IMR-90 (cell line): ENCODE measurements around the gene POFUT1. TPM values are rescaled to one million over a fixed set of nuclear protein-coding genes. Genes with fewer than 3 reads are reported as not detected.

Source experiments
- ATAC-seq: fragments of 200-7000 bp; cut with Tn5 transposase; 2 replicates; pipeline ENCODE4 v1.9.1; 2020; ENCODE audit warnings: low read depth, mild to moderate bottlenecking, moderate library complexity
- BruUV-seq: library from RNA; stranded (reverse); fragments of 400-500 nt; replicated peaks from 2 replicates; lab custom pipeline; 2021; lab: Mats Ljungman, UMichigan
- CTCF ChIA-PET: fragments of 300-600 bp; formaldehyde crosslinking; extraction: SDS; loops from one replicate; lab custom pipeline; 2021; ENCODE audit warnings: antibody characterized with exemption; lab: Yijun Ruan, JAX
- POLR2A ChIA-PET: fragments of 300-600 bp; sonication (Branson Sonifier 250); formaldehyde crosslinking; loops from one replicate; lab custom pipeline; 2022; ENCODE audit warnings: antibody characterized with exemption; ENCODE audit not compliant: unreplicated experiment; lab: Charles Lee
- DNase-seq: peaks from one replicate; pipeline ENCODE4 v3.0.0; 2013
- H2AFZ ChIP-seq: replicated peaks from 2 replicates; pipeline ENCODE3; 2013; ENCODE audit warnings: low read length, mild to moderate bottlenecking; ENCODE audit not compliant: poor library complexity
- H2AK5ac ChIP-seq: 2 replicates; pipeline ENCODE4 v1.6.1; 2013; ENCODE audit warnings: low read depth, low read length, inconsistent platforms
- H2AK9ac ChIP-seq: replicated peaks from 2 replicates; pipeline ENCODE3; 2013; ENCODE audit warnings: mild to moderate bottlenecking, low read depth, low read length, moderate library complexity; ENCODE audit not compliant: poor library complexity
- H2BK120ac ChIP-seq: 2 replicates; pipeline ENCODE4 v1.6.1; 2013; ENCODE audit warnings: low read depth, low read length, inconsistent platforms
- H2BK15ac ChIP-seq: 3 replicates; pipeline ENCODE4 v1.6.1; 2013; ENCODE audit warnings: low read depth, low read length, inconsistent platforms
- H2BK20ac ChIP-seq: 2 replicates; pipeline ENCODE4 v1.6.1; 2013; ENCODE audit warnings: low read depth, mild to moderate bottlenecking, inconsistent platforms, low read length, moderate library complexity
- H2BK5ac ChIP-seq: 2 replicates; pipeline ENCODE4 v1.6.1; 2013; ENCODE audit warnings: mild to moderate bottlenecking, low read depth, low read length, inconsistent platforms; ENCODE audit not compliant: poor library complexity, severe bottlenecking
- H3K14ac ChIP-seq: replicated peaks from 2 replicates; pipeline ENCODE4 v1.6.1; 2013; ENCODE audit warnings: low read depth, low read length, inconsistent platforms
- H3K18ac ChIP-seq: 2 replicates; pipeline ENCODE4 v1.6.1; 2013; ENCODE audit warnings: low read depth, low read length, control low read depth
- H3K23ac ChIP-seq: 2 replicates; pipeline ENCODE4 v1.6.1; 2013; ENCODE audit warnings: low read depth, low read length, inconsistent platforms
- H3K27ac ChIP-seq: 2 replicates; pipeline ENCODE4 v1.5.1; 2013; ENCODE audit warnings: mild to moderate bottlenecking, control low read depth, low read length; ENCODE audit not compliant: insufficient read depth
- H3K27me3 ChIP-seq: 2 replicates; pipeline ENCODE4 v1.6.1; 2013; ENCODE audit warnings: low read length; ENCODE audit not compliant: control insufficient read depth, insufficient read depth
- H3K36me3 ChIP-seq: 2 replicates; pipeline ENCODE4 v1.6.1; 2013; ENCODE audit warnings: low read length, mixed read lengths; ENCODE audit not compliant: control insufficient read depth, insufficient read depth
- H3K4ac ChIP-seq: 2 replicates; pipeline ENCODE4 v1.6.1; 2013; ENCODE audit warnings: low read depth, low read length, inconsistent platforms
- H3K4me1 ChIP-seq: 2 replicates; pipeline ENCODE4 v1.6.1; 2013; ENCODE audit warnings: low read length, mixed read lengths; ENCODE audit not compliant: control insufficient read depth, insufficient read depth
- H3K4me2 ChIP-seq: 2 replicates; pipeline ENCODE4 v1.6.1; 2013; ENCODE audit warnings: low read depth, mild to moderate bottlenecking, control low read depth, low read length, moderate library complexity
- H3K4me3 ChIP-seq: 2 replicates; pipeline ENCODE4 v1.5.1; 2013; ENCODE audit warnings: low read depth, mild to moderate bottlenecking, control low read depth, low read length, moderate library complexity; ENCODE audit not compliant: insufficient read depth
- H3K56ac ChIP-seq: 2 replicates; pipeline ENCODE4 v1.6.1; 2013; ENCODE audit warnings: low read length, inconsistent platforms; ENCODE audit not compliant: insufficient read depth; ENCODE audit errors: extremely low read depth
- H3K79me1 ChIP-seq, 2 experiments: 2 replicates each; pipeline ENCODE4 v1.6.1; 2013; ENCODE audit warnings: low read length in 2 of 2, inconsistent platforms in 1 of 2, low read depth in 1 of 2
- H3K9ac ChIP-seq: 2 replicates; pipeline ENCODE4 v1.6.1; 2013; ENCODE audit warnings: low read depth, low read length, control low read depth
- H3K9me1 ChIP-seq: 2 replicates; pipeline ENCODE4 v1.6.1; 2013; ENCODE audit warnings: low read length, inconsistent platforms; ENCODE audit not compliant: insufficient read depth
- H3K9me3 ChIP-seq: 2 replicates; pipeline ENCODE4 v1.6.1; 2013; ENCODE audit warnings: low read length; ENCODE audit not compliant: control insufficient read depth, insufficient read depth
- H4K20me1 ChIP-seq: 2 replicates; pipeline ENCODE4 v1.6.1; 2013; ENCODE audit warnings: low read length, inconsistent platforms; ENCODE audit not compliant: insufficient read depth
- H4K5ac ChIP-seq: 2 replicates; pipeline ENCODE4 v1.6.1; 2013; ENCODE audit warnings: mild to moderate bottlenecking, low read depth, low read length, control low read depth
- H4K8ac ChIP-seq, 2 experiments: 2 replicates each; pipeline ENCODE4 v1.6.1; 2013; ENCODE audit warnings: low read depth in 2 of 2, low read length in 2 of 2, control low read depth in 1 of 2, inconsistent platforms in 1 of 2
- H4K91ac ChIP-seq: 2 replicates; pipeline ENCODE4 v1.6.1; 2013; ENCODE audit warnings: low read depth, low read length, inconsistent platforms; ENCODE audit not compliant: insufficient read depth
- CEBPB ChIP-seq: IDR thresholded peaks from 2 replicates; pipeline ENCODE4 v1.6.1; 2012; ENCODE audit warnings: low read depth, low read length, improper control_type of control experiment
- CHD1 ChIP-seq: IDR thresholded peaks from 2 replicates; pipeline ENCODE4 v1.6.1; 2012; ENCODE audit warnings: low read depth, low read length, improper control_type of control experiment
- MAFK ChIP-seq: IDR thresholded peaks from 2 replicates; pipeline ENCODE4 v1.6.1; 2012; ENCODE audit warnings: low read depth, low read length, improper control_type of control experiment
- MAZ ChIP-seq: IDR thresholded peaks from 2 replicates; pipeline ENCODE4 v1.6.1; 2012; ENCODE audit warnings: low read depth, mild to moderate bottlenecking, low read length, improper control_type of control experiment, moderate library complexity, borderline replicate concordance
- NFE2L2 ChIP-seq: fragments of 150-350 bp; IDR thresholded peaks from 2 replicates; pipeline ENCODE4 v1.6.1; 2016; ENCODE audit warnings: low read depth, mild to moderate bottlenecking, low read length
- POLR2A ChIP-seq: IDR thresholded peaks from 2 replicates; pipeline ENCODE4 v1.6.1; 2012; ENCODE audit warnings: mild to moderate bottlenecking, low read depth, low read length
- RCOR1 ChIP-seq: IDR thresholded peaks from 2 replicates; pipeline ENCODE4 v1.6.1; 2012; ENCODE audit warnings: mild to moderate bottlenecking, low read length, improper control_type of control experiment; ENCODE audit not compliant: insufficient replicate concordance
- RFX5 ChIP-seq: IDR thresholded peaks from 2 replicates; pipeline ENCODE4 v1.8.0; 2012; ENCODE audit warnings: low read depth, mild to moderate bottlenecking, low read length, moderate library complexity
- SMC3 ChIP-seq: fragments of 150-350 bp; IDR thresholded peaks from 2 replicates; pipeline ENCODE4 v1.6.1; 2016; ENCODE audit warnings: low read depth, mild to moderate bottlenecking, antibody characterized with exemption, low read length, moderate library complexity
- WGBS, 2 experiments: methylation state at CpG; one replicate each; pipeline versions ENCODE4 v1.1.5 to v1.1.7; 2013; ENCODE audit warnings: missing lambda C conversion rate in 2 of 2; ENCODE audit not compliant: insufficient read length in 1 of 2; ENCODE audit errors: extremely low coverage in 2 of 2; 5-methylcytosine and 5-hydroxymethylcytosine counted together
- dilution Hi-C: fragments of 300-500 bp; cut with HindIII; formaldehyde crosslinking; loops from one replicate; pipeline ENCODE4 v1.14.3; 2018; ENCODE audit warnings: low sequenced_read_pairs; ENCODE audit not compliant: unreplicated experiment
- in situ Hi-C: fragments of 300-500 bp; cut with MboI; formaldehyde crosslinking; loops from 3 replicates; pipeline ENCODE4 v1.14.3; 2019; ENCODE audit warnings: low sequenced_read_pairs, inconsistent platforms, mixed read lengths
- intact Hi-C: fragments of 100-400 bp; cut with micrococcal nuclease; formaldehyde crosslinking; loops from 2 replicates; pipeline ENCODE4 v1.10.0; 2022
- polyA plus RNA-seq, 3 experiments: library from polyadenylated mRNA; depleted of rRNA; stranded (reverse); fragments of >200 nt; gene quantifications; 2 replicates each; pipeline ENCODE4 v1.2.3, GENCODE V29; 2012; ENCODE audit warnings: low replicate concordance in 1 of 3
- total RNA-seq: library from RNA; depleted of rRNA; stranded (reverse); fragments of >200 nt; gene quantifications from 2 replicates; pipeline ENCODE4 v1.2.3, GENCODE V29; 2012
- TF ChIP-seq, protein P1 (sequence below): conservative IDR thresholded peaks from 2 replicates; pipeline ENCODE4 v1.5.1; 2012; ENCODE audit warnings: mild to moderate bottlenecking, low read depth, low read length, improper control_type of control experiment
- TF ChIP-seq, protein P2 (sequence below): fragments of 150-350 bp; IDR thresholded peaks from 2 replicates; pipeline ENCODE4 v1.6.1; 2017; ENCODE audit warnings: mild to moderate bottlenecking, antibody characterized with exemption, low read length, low read depth

The POFUT1 gene
- total and polyA plus RNA-seq, 2 of the 4 experiments (the other 2 are of a cell fraction) = 25.5 to 41.1 TPM

DNA sequence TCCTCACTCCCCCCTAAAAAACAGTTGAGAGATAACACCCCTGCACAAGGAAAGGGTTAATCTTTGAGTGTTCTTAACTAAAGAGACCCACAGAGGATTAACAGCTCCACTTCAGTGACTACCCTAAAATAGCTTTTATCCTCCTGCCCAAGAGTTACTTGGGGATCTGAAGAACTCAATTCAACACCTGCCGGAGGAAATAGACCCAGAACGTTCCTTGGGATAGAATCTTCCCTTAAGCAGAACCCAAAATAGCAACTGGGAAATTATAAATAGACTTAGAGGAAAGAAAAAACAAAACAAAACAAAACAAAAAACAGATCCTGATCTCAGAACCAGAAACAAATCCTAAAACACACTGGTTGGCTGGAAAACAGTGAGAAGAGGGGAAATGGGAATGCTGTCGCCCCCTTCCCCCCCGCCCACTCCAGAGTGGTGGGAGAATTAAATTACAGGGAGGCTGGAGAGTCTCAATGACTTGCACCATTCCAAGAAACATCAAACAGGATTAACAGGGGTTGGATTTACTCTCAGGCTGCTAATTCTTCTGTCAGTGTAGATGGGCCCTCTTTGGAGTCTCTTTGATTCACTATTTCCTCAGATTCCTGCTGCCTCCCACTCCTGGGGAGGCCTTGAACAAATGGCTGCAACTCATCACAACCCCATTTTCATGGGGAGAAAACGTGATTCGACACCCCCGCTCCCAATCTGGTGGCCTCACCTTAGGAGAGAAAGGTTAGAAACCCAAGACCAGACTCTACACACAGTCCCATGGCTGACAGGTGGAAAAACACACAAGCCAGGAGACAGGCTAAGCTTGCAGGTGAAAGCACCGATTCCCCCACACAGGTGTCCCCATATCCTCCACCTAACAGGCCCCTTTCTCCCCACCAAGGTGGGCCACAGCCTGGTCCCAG is 1.6 kb upstream of the POFUT1 start (continued):
- no peak for TF ChIP-seq NFE2L2
- TF ChIP-seq MAFK = no peak

- H2BK120ac ChIP-seq = no peak overlapping the region
- ATAC-seq = peak; percentile 2
- ChIA-PET POLR2A (no interaction called here), CTCF (no interaction called here)
- DNase-seq = no peak
- no peak overlapping the region; the same call in 1 of the 2 replicates for H3K18ac ChIP-seq
- in situ Hi-C loops (no loop called here), intact Hi-C loops (loop anchor here (5.0 kb wide), 1 partner anchor 385 kb away; no protein-coding TSS in a partner anchor), dilution Hi-C loops (no loop called here)
- 1% methylated on average over 29 of the region's 40 CpGs; no CpG with 5 or more reads in 1 of the 2 experiments for WGBS, 2 experiments
- H3K9ac ChIP-seq = peak overlapping the region; percentile 94
- peak overlapping the region; percentile 93 for H3K4me3 ChIP-seq
- H2AFZ ChIP-seq = peak overlapping the region; percentile 90
- H3K79me1 ChIP-seq = peaks cover 70 to 85% of the 10 kb centered on the region in 2 experiments
- peak overlapping the region; percentile 95 for H3K4me2 ChIP-seq
- H4K91ac ChIP-seq = peak overlapping the region; percentile 51
- H3K4me1 ChIP-seq = peaks cover 17% of the 10 kb centered on the region
- peak overlapping the region; percentile 65 for H3K27ac ChIP-seq
- H3K27me3 ChIP-seq = no peaks in the 10 kb centered on the region
- H4K5ac ChIP-seq = peak overlapping the region; percentile 30; the same call in 1 of the 2 replicates
- BruUV-seq = TSS peak; percentile 50
- H4K20me1 ChIP-seq = peaks cover 39% of the 10 kb centered on the region
- peak overlapping the region; percentile 30 for H2BK5ac ChIP-seq
- H2AK5ac ChIP-seq = peak overlapping the region; percentile 61
- no peak overlapping the region for H2BK20ac ChIP-seq
- H3K36me3 ChIP-seq = peaks cover 14% of the 10 kb centered on the region
- peak overlapping the region; percentile 53 for H3K23ac ChIP-seq
- no peaks in the 10 kb centered on the region for H3K9me3 ChIP-seq
- peak overlapping the region; percentile 48 for H3K14ac ChIP-seq
- peaks cover 21% of the 10 kb centered on the region for H3K9me1 ChIP-seq
- peak overlapping the region; percentile 84 for H3K4ac ChIP-seq
- H3K56ac ChIP-seq = peak overlapping the region; percentile 66
- H2AK9ac ChIP-seq = peak overlapping the region; percentile 97
- peak overlapping the region; percentile 76 to 81; a peak in 3 of 4 replicates for H4K8ac ChIP-seq
- no peak overlapping the region for H2BK15ac ChIP-seq
- TF ChIP-seq RFX5 (no peak), MAZ (no peak), RCOR1 (no peak), MAFK (no peak), CEBPB (no peak), POLR2A (no peak), CHD1 (no peak), SMC3 (no peak)
- TF ChIP-seq, protein P1, sequence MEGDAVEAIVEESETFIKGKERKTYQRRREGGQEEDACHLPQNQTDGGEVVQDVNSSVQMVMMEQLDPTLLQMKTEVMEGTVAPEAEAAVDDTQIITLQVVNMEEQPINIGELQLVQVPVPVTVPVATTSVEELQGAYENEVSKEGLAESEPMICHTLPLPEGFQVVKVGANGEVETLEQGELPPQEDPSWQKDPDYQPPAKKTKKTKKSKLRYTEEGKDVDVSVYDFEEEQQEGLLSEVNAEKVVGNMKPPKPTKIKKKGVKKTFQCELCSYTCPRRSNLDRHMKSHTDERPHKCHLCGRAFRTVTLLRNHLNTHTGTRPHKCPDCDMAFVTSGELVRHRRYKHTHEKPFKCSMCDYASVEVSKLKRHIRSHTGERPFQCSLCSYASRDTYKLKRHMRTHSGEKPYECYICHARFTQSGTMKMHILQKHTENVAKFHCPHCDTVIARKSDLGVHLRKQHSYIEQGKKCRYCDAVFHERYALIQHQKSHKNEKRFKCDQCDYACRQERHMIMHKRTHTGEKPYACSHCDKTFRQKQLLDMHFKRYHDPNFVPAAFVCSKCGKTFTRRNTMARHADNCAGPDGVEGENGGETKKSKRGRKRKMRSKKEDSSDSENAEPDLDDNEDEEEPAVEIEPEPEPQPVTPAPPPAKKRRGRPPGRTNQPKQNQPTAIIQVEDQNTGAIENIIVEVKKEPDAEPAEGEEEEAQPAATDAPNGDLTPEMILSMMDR = no peak
- TF ChIP-seq, protein P2, sequence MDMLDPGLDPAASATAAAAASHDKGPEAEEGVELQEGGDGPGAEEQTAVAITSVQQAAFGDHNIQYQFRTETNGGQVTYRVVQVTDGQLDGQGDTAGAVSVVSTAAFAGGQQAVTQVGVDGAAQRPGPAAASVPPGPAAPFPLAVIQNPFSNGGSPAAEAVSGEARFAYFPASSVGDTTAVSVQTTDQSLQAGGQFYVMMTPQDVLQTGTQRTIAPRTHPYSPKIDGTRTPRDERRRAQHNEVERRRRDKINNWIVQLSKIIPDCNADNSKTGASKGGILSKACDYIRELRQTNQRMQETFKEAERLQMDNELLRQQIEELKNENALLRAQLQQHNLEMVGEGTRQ = no peak
These were observed 687 bp upstream of the POFUT1 start for GRCh38 chr20:32206760-32207625.
